ENCODE results near the gene CHMP2B.

- no peak for TF ChIP-seq EP300 (conservative IDR thresholded peaks at IDR 0.05; ENCODE audit: poor library complexity, severe bottlenecking)
- TF ChIP-seq, protein P1, sequence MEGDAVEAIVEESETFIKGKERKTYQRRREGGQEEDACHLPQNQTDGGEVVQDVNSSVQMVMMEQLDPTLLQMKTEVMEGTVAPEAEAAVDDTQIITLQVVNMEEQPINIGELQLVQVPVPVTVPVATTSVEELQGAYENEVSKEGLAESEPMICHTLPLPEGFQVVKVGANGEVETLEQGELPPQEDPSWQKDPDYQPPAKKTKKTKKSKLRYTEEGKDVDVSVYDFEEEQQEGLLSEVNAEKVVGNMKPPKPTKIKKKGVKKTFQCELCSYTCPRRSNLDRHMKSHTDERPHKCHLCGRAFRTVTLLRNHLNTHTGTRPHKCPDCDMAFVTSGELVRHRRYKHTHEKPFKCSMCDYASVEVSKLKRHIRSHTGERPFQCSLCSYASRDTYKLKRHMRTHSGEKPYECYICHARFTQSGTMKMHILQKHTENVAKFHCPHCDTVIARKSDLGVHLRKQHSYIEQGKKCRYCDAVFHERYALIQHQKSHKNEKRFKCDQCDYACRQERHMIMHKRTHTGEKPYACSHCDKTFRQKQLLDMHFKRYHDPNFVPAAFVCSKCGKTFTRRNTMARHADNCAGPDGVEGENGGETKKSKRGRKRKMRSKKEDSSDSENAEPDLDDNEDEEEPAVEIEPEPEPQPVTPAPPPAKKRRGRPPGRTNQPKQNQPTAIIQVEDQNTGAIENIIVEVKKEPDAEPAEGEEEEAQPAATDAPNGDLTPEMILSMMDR (IDR thresholded peaks at IDR 0.05; ENCODE audit: poor library complexity, severe bottlenecking) = no peak
- TF ChIP-seq EZH2 (IDR thresholded peaks at IDR 0.05; ENCODE audit: borderline replicate concordance, insufficient read depth, low read length, poor library complexity, severe bottlenecking) = no peak
- no peak for TF ChIP-seq POLR2AphosphoS5 (IDR thresholded peaks at IDR 0.05)
- no peak for TF ChIP-seq TAF1 (IDR thresholded peaks at IDR 0.05; ENCODE audit: low read depth)
- no peak for TF ChIP-seq RAD21 (conservative IDR thresholded peaks at IDR 0.05)
- TF ChIP-seq SMC3 (conservative IDR thresholded peaks at IDR 0.05; ENCODE audit: poor library complexity) = no peak
- TF ChIP-seq, protein P2, sequence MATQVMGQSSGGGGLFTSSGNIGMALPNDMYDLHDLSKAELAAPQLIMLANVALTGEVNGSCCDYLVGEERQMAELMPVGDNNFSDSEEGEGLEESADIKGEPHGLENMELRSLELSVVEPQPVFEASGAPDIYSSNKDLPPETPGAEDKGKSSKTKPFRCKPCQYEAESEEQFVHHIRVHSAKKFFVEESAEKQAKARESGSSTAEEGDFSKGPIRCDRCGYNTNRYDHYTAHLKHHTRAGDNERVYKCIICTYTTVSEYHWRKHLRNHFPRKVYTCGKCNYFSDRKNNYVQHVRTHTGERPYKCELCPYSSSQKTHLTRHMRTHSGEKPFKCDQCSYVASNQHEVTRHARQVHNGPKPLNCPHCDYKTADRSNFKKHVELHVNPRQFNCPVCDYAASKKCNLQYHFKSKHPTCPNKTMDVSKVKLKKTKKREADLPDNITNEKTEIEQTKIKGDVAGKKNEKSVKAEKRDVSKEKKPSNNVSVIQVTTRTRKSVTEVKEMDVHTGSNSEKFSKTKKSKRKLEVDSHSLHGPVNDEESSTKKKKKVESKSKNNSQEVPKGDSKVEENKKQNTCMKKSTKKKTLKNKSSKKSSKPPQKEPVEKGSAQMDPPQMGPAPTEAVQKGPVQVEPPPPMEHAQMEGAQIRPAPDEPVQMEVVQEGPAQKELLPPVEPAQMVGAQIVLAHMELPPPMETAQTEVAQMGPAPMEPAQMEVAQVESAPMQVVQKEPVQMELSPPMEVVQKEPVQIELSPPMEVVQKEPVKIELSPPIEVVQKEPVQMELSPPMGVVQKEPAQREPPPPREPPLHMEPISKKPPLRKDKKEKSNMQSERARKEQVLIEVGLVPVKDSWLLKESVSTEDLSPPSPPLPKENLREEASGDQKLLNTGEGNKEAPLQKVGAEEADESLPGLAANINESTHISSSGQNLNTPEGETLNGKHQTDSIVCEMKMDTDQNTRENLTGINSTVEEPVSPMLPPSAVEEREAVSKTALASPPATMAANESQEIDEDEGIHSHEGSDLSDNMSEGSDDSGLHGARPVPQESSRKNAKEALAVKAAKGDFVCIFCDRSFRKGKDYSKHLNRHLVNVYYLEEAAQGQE (IDR thresholded peaks at IDR 0.05; ENCODE audit: borderline replicate concordance) = no peak
Measured at GRCh38 chr3:87218560-87218959, 8.5 kb upstream of the CHMP2B start.
